Liver (tissue), 9 donors: ENCODE measurements around the gene ASTE1. TPM values are rescaled to one million over a fixed set of nuclear protein-coding genes. Genes with fewer than 3 reads are reported as not detected.

Experiments used
- DNase-seq: peaks from one replicate; pipeline ENCODE4 v3.0.0-alpha.2; 2017; ENCODE audit warnings: low spot score
- H3K27ac ChIP-seq, 2 donors: one replicate each; pipeline ENCODE4 v1.7.0; 2013; ENCODE audit warnings: inconsistent platforms in 2 of 2, low read length in 2 of 2, control low read depth in 1 of 2, low read depth in 1 of 2, mild to moderate bottlenecking in 1 of 2
- H3K27me3 ChIP-seq, 4 donors: one replicate each; pipeline versions ENCODE4 v1.6.1 to v1.7.0; 2013; ENCODE audit warnings: low read length in 3 of 4, inconsistent platforms in 1 of 4, mild to moderate bottlenecking in 1 of 4, moderate library complexity in 1 of 4; ENCODE audit not compliant: control insufficient read depth in 4 of 4, insufficient read depth in 4 of 4
- H3K36me3 ChIP-seq, 4 donors: one replicate each; pipeline versions ENCODE4 v1.6.1 to v1.7.0; 2013; ENCODE audit warnings: low read length in 3 of 4, mild to moderate bottlenecking in 3 of 4, low read depth in 1 of 4, moderate library complexity in 1 of 4; ENCODE audit not compliant: control insufficient read depth in 4 of 4, insufficient read depth in 3 of 4
- H3K4me1 ChIP-seq, 4 donors: one replicate each; pipeline versions ENCODE4 v1.6.1 to v1.7.0; 2013; ENCODE audit warnings: low read length in 3 of 4, mild to moderate bottlenecking in 3 of 4, moderate library complexity in 1 of 4; ENCODE audit not compliant: control insufficient read depth in 4 of 4, insufficient read depth in 4 of 4
- H3K4me3 ChIP-seq, 3 donors: one replicate each; pipeline versions ENCODE4 v1.6.1 to v1.7.0; 2013; ENCODE audit warnings: low read length in 3 of 3, control low read depth in 1 of 3, low read depth in 1 of 3, mild to moderate bottlenecking in 1 of 3
- H3K9ac ChIP-seq, 2 donors: one replicate each; pipeline ENCODE4 v1.7.0; 2013; ENCODE audit warnings: low read length in 2 of 2, mild to moderate bottlenecking in 2 of 2, moderate library complexity in 2 of 2, control low read depth in 1 of 2, low read depth in 1 of 2
- H3K9me3 ChIP-seq, 4 donors: one replicate each; pipeline versions ENCODE4 v1.6.1 to v1.7.0; 2013; ENCODE audit warnings: low read length in 3 of 4; ENCODE audit not compliant: control insufficient read depth in 4 of 4
- EGR1 ChIP-seq, 2 donors: IDR thresholded peaks; 2 replicates each; pipeline ENCODE4 v1.6.1; 2016 to 2018; ENCODE audit warnings: antibody characterized with exemption in 2 of 2, low read depth in 2 of 2
- FOXA1 ChIP-seq: IDR thresholded peaks from 2 replicates; pipeline ENCODE4 v1.6.1; 2016; ENCODE audit warnings: antibody characterized with exemption
- FOXA2 ChIP-seq: IDR thresholded peaks from 2 replicates; pipeline ENCODE4 v1.6.1; 2016; ENCODE audit warnings: antibody characterized with exemption
- GABPA ChIP-seq, 2 donors: IDR thresholded peaks in 1 of 2; conservative IDR thresholded peaks in 1 of 2; 2 replicates each; pipeline ENCODE4 v1.6.1; 2016; ENCODE audit warnings: antibody characterized with exemption in 2 of 2, mild to moderate bottlenecking in 1 of 2, moderate library complexity in 1 of 2
- HNF4A ChIP-seq, 2 donors: conservative IDR thresholded peaks; 2 replicates each; pipeline ENCODE4 v1.6.1; 2016; ENCODE audit warnings: antibody characterized with exemption in 2 of 2, mild to moderate bottlenecking in 2 of 2
- HNF4G ChIP-seq: IDR thresholded peaks from 2 replicates; pipeline ENCODE4 v1.6.1; 2016; ENCODE audit warnings: antibody characterized with exemption
- JUND ChIP-seq, 2 donors: IDR thresholded peaks; 2 replicates each; pipeline ENCODE4 v1.6.1; 2016; ENCODE audit warnings: antibody characterized with exemption in 2 of 2
- NR2F2 ChIP-seq: IDR thresholded peaks from 2 replicates; pipeline ENCODE4 v1.6.1; 2016; ENCODE audit warnings: antibody characterized with exemption
- RAD21 ChIP-seq, 2 donors: IDR thresholded peaks; 2 replicates each; pipeline ENCODE4 v1.6.1; 2016; ENCODE audit warnings: antibody characterized with exemption in 2 of 2, mild to moderate bottlenecking in 2 of 2
- REST ChIP-seq: IDR thresholded peaks from 2 replicates; pipeline ENCODE4 v1.6.1; 2016; ENCODE audit warnings: antibody characterized with exemption, mild to moderate bottlenecking
- RXRA ChIP-seq, 2 donors: IDR thresholded peaks; 2 replicates each; pipeline ENCODE4 v1.6.1; 2017 to 2018; ENCODE audit warnings: antibody characterized with exemption in 2 of 2, mild to moderate bottlenecking in 1 of 2
- SP1 ChIP-seq: IDR thresholded peaks from 2 replicates; pipeline ENCODE4 v1.6.1; 2018; ENCODE audit warnings: antibody characterized with exemption, mild to moderate bottlenecking
- YY1 ChIP-seq: IDR thresholded peaks from 2 replicates; pipeline ENCODE4 v1.6.1; 2016; ENCODE audit warnings: antibody characterized with exemption, mild to moderate bottlenecking
- ZBTB33 ChIP-seq: IDR thresholded peaks from 2 replicates; pipeline ENCODE4 v1.6.1; 2016; ENCODE audit warnings: antibody characterized with exemption
- WGBS: extraction: QIAGEN DNeasy Blood & Tissue Kit; methylation state at CpG from one replicate; pipeline ENCODE4 v1.1.7; 2013; 5-methylcytosine and 5-hydroxymethylcytosine counted together
- polyA plus RNA-seq, 2 donors: library from polyadenylated mRNA; stranded (reverse) in 1 of 2; unstranded in 1 of 2; fragments of 200-250 nt in 1 of 2; fragments of >200 nt in 1 of 2; fragmentation: Nextera tagmentation in 1 of 2; extraction: Ambion mirVana in 1 of 2; gene quantifications; one replicate each; pipeline versions ENCODE4 v1.2.1 to v1.2.3, GENCODE V29; 2013 to 2015
- total RNA-seq, 2 donors: library from RNA; depleted of rRNA; stranded (reverse); fragments of >200 nt; gene quantifications; one replicate each; pipeline ENCODE4 v1.2.3, GENCODE V29; 2014
- TF ChIP-seq, protein P1 (sequence below): fragments of 150-350 bp; IDR thresholded peaks from 2 replicates; pipeline ENCODE4 v1.5.1; 2017; ENCODE audit warnings: improper control_type of control experiment, low read depth, low read length; ENCODE audit not compliant: missing input control
- donor health status: healthy.
- donor health status: healthy.
- donor health status: healthy.
- donor health status: healthy.
- donor health status: healthy.

Gene ASTE1
- total and polyA plus RNA-seq, 4 donors, result 2.6 to 6.0 (median 5.1) TPM

DNA sequence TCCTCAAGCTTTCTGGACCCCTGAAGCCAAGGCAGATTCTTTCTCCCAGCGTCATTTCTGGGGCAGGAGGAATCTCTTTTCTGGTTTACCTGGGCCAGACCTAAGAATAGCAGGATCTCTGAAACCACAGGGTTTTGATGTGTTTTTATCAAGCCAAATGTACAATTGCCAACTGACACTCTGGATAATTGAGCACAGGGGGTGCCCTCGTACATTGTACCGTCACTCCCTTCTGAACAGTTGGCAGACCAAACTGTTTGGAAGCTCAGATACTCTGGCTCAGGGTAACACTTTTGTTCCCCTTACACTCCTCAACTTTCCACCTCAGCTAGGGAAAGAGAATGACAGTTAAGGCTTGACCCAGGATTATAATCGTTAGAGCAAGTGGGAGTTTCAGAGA, 49.9 kb downstream of the ASTE1 start:
- Histone ChIP-seq H3K27ac (no peak overlapping the region), H3K9ac (no peak overlapping the region), H3K4me1 (no peaks in the 10 kb centered on the region), H3K9me3 (no peaks in the 10 kb centered on the region), H3K36me3 (peaks cover 3 to 11% (median 10%) of the 10 kb centered on the region in 4 donors), H3K27me3 (no peaks in the 10 kb centered on the region), H3K4me3 (no peak overlapping the region)
- 95% methylated on average over 4 of the region's 4 CpGs for WGBS
- DNase-seq, result no peak
- no peak for TF ChIP-seq GABPA (IDR thresholded peaks at IDR 0.05 in 1 of 2, conservative IDR thresholded peaks at IDR 0.05 in 1 of 2)
- no peak for TF ChIP-seq ZBTB33
- no peak for TF ChIP-seq HNF4G
- TF ChIP-seq, protein P1, sequence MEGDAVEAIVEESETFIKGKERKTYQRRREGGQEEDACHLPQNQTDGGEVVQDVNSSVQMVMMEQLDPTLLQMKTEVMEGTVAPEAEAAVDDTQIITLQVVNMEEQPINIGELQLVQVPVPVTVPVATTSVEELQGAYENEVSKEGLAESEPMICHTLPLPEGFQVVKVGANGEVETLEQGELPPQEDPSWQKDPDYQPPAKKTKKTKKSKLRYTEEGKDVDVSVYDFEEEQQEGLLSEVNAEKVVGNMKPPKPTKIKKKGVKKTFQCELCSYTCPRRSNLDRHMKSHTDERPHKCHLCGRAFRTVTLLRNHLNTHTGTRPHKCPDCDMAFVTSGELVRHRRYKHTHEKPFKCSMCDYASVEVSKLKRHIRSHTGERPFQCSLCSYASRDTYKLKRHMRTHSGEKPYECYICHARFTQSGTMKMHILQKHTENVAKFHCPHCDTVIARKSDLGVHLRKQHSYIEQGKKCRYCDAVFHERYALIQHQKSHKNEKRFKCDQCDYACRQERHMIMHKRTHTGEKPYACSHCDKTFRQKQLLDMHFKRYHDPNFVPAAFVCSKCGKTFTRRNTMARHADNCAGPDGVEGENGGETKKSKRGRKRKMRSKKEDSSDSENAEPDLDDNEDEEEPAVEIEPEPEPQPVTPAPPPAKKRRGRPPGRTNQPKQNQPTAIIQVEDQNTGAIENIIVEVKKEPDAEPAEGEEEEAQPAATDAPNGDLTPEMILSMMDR, result no peak
- TF ChIP-seq HNF4A (conservative IDR thresholded peaks at IDR 0.05), result no peak
- TF ChIP-seq RXRA (IDR thresholded peaks at IDR 0.05), result no peak
- no peak for TF ChIP-seq FOXA2
- TF ChIP-seq EGR1 (IDR thresholded peaks at IDR 0.05; ENCODE audit: low read depth in 2 of 2), result no peak
- TF ChIP-seq SP1, result no peak

- 97% methylated on average over 3 of the region's 3 CpGs for WGBS
- no peak overlapping the region for H3K4me3 ChIP-seq
These were observed 51.4 kb downstream of the ASTE1 start for GRCh38 chr3:130975251-130975650.

More at GRCh38 chr3:130975251-130975650, 51.4 kb downstream of the ASTE1 start:
- no peak for DNase-seq
- Histone ChIP-seq H3K9ac (no peak overlapping the region), H3K36me3 (peaks cover 3 to 19% (median 13%) of the 10 kb centered on the region in 4 donors), H3K27me3 (no peaks in the 10 kb centered on the region), H3K27ac (no peak overlapping the region), H3K4me1 (no peaks in the 10 kb centered on the region), H3K9me3 (no peaks in the 10 kb centered on the region)
- no peak for TF ChIP-seq RAD21 (IDR thresholded peaks at IDR 0.05)
- no peak for TF ChIP-seq GABPA (IDR thresholded peaks at IDR 0.05 in 1 of 2, conservative IDR thresholded peaks at IDR 0.05 in 1 of 2)
- TF ChIP-seq HNF4A (conservative IDR thresholded peaks at IDR 0.05), result no peak
- no peak for TF ChIP-seq REST
- no peak for TF ChIP-seq YY1
- no peak for TF ChIP-seq NR2F2
- TF ChIP-seq JUND (IDR thresholded peaks at IDR 0.05), result no peak
- no peak for TF ChIP-seq FOXA1
- TF ChIP-seq EGR1 (IDR thresholded peaks at IDR 0.05; ENCODE audit: low read depth in 2 of 2), result no peak
- no peak for TF ChIP-seq FOXA2
